Gastroesophageal sphincter (tissue), 4 donors: ENCODE results near the gene PTPRJ. TPM values are rescaled to one million over a fixed set of nuclear protein-coding genes. Genes with fewer than 3 reads are reported as not detected.

Experiments used
- ATAC-seq: fragments of 150-250 bp; one replicate; pipeline ENCODE4 v1.9.1; 2016; ENCODE audit warnings: mild to moderate bottlenecking, moderate library complexity
- H3K27ac ChIP-seq, 4 donors: fragments of 200-600 bp; sonication (generic) in 3 of 4; 1 replicate in 3 of 4; 2 replicates in 1 of 4; pipeline ENCODE4 v1.5.1; 2016 to 2019
- H3K27me3 ChIP-seq: fragments of 200-600 bp; sonication (generic); one replicate; pipeline ENCODE4 v1.5.1; 2019
- H3K36me3 ChIP-seq, 2 donors: fragments of 200-600 bp; sonication (generic); one replicate each; pipeline ENCODE4 v1.5.1; 2019; ENCODE audit warnings: control low read depth in 1 of 2
- H3K4me1 ChIP-seq, 3 donors: fragments of 200-600 bp; sonication (generic); 1 replicate in 2 of 3; 2 replicates in 1 of 3; pipeline ENCODE4 v1.5.1; 2016 to 2019; ENCODE audit warnings: control low read depth in 2 of 3
- H3K4me3 ChIP-seq, 2 donors: fragments of 200-600 bp; sonication (generic); one replicate each; pipeline ENCODE4 v1.5.1; 2019; ENCODE audit warnings: mild to moderate bottlenecking in 1 of 2, moderate library complexity in 1 of 2
- H3K9me3 ChIP-seq, 3 donors: fragments of 200-600 bp; sonication (generic); one replicate each; pipeline ENCODE4 v1.5.1; 2017 to 2019; ENCODE audit warnings: control low read depth in 2 of 3
- EP300 ChIP-seq: sonication (generic); formaldehyde crosslinking; IDR thresholded peaks from one replicate; pipeline ENCODE4 v1.6.1; 2017; ENCODE audit warnings: antibody characterized with exemption, mild to moderate bottlenecking
- POLR2A ChIP-seq, 2 donors: fragments of 450-650 bp; IDR thresholded peaks; one replicate each; pipeline ENCODE4 v1.6.1; 2017; ENCODE audit warnings: antibody characterized with exemption in 2 of 2, mild to moderate bottlenecking in 2 of 2, moderate library complexity in 1 of 2
- POLR2AphosphoS5 ChIP-seq: sonication (generic); formaldehyde crosslinking; IDR thresholded peaks from one replicate; pipeline ENCODE4 v1.6.1; 2017; ENCODE audit warnings: antibody characterized with exemption
- WGBS, 2 donors: methylation state at CpG; one replicate each; pipeline ENCODE4 v1.1.5; 2018; ENCODE audit warnings: low coverage in 1 of 2; 5-methylcytosine and 5-hydroxymethylcytosine counted together
- total RNA-seq, 4 donors: library from RNA; depleted of rRNA; stranded (reverse); fragments of >200 nt; gene quantifications; one replicate each; pipeline ENCODE4 v1.1.0, GENCODE V29; 2016
- TF ChIP-seq, protein P1 (sequence below), 4 experiments: fragments of 200-600 bp in 2 of 4; fragments of 450-650 bp in 2 of 4; sonication (generic) in 1 of 4; IDR thresholded peaks; one replicate each; pipeline ENCODE4 v1.5.1; 2017 to 2019; ENCODE audit warnings: antibody characterized with exemption in 4 of 4, mild to moderate bottlenecking in 2 of 4, moderate library complexity in 2 of 4

PTPRJ gene
- total RNA-seq, 4 donors from 2014 or later, result 5.4 to 13.5 (median 10.5) TPM

DNA sequence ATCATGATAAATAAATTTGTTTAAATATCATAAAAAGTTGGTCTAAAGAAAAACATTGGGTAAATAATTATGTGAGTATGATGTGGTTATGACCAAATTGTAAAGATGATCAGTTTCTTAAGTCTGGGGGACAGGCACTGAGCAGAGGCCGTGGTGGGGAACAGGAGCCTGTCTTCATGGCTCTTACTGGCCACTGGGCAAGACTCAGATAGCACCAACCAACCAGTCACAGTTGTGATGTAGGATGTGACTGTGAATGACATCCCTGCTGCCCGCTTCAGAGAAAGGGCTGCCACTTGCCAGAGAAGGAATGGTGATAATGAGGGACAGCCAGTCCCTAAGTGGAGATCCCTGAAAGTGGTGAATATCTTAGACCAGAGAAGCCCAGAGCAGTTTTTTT is 7.0 kb downstream of the PTPRJ start:
- Histone ChIP-seq H3K4me3 (no peak overlapping the region), H3K36me3 (no peaks in the 10 kb centered on the region), H3K9me3 (no peaks in the 10 kb centered on the region), H3K4me1 (peaks cover 0 to 13% (median 0%) of the 10 kb centered on the region in 3 donors), H3K27ac (peak overlapping the region in 3 of 4 donors; percentile 42 to 55 (median 44)), H3K27me3 (peaks cover 6% of the 10 kb centered on the region)
- no peak for TF ChIP-seq EP300
- TF ChIP-seq, protein P1, sequence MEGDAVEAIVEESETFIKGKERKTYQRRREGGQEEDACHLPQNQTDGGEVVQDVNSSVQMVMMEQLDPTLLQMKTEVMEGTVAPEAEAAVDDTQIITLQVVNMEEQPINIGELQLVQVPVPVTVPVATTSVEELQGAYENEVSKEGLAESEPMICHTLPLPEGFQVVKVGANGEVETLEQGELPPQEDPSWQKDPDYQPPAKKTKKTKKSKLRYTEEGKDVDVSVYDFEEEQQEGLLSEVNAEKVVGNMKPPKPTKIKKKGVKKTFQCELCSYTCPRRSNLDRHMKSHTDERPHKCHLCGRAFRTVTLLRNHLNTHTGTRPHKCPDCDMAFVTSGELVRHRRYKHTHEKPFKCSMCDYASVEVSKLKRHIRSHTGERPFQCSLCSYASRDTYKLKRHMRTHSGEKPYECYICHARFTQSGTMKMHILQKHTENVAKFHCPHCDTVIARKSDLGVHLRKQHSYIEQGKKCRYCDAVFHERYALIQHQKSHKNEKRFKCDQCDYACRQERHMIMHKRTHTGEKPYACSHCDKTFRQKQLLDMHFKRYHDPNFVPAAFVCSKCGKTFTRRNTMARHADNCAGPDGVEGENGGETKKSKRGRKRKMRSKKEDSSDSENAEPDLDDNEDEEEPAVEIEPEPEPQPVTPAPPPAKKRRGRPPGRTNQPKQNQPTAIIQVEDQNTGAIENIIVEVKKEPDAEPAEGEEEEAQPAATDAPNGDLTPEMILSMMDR (IDR thresholded peaks at IDR 0.05), result no peak
- TF ChIP-seq POLR2A (IDR thresholded peaks at IDR 0.05), result no peak
- no peak for TF ChIP-seq POLR2AphosphoS5
- 83 to 86% methylated on average over 2 of the region's 2 CpGs for WGBS, 2 donors
- ATAC-seq, result no peak

DNA sequence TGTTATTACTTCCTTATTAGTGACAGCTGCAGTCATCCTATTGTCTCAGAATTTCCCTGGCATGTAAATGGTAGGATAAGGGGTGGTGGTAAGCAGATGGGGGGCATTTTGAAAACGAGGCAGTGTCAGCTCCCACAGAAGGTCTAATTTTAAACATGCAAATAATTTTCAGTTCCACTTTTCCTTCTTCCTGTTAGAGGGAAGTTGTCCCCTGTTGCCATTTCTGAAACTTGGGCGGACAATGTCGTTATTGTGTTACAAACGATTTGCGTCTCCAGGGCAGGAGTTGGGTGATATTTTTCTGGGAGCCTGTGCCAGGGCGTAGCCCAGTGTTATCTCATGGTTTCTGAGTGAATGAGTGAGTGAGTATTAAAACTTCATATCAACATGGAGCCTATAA is 7.4 kb downstream of the PTPRJ start:
- H3K4me3 ChIP-seq, result no peak overlapping the region
- ATAC-seq, result no peak
- peaks cover 6% of the 10 kb centered on the region for H3K27me3 ChIP-seq
- no peaks in the 10 kb centered on the region for H3K36me3 ChIP-seq
- 73 to 74% methylated on average over 6 of the region's 6 CpGs for WGBS, 2 donors
- peak overlapping the region in 3 of 4 donors; percentile 42 to 55 (median 44) for H3K27ac ChIP-seq
- peaks cover 0 to 13% (median 0%) of the 10 kb centered on the region in 3 donors for H3K4me1 ChIP-seq
- TF ChIP-seq POLR2A (IDR thresholded peaks at IDR 0.05) (no peak), POLR2AphosphoS5 (no peak), EP300 (no peak)
- TF ChIP-seq, protein P1 (IDR thresholded peaks at IDR 0.05), result no peak
- H3K9me3 ChIP-seq, result no peaks in the 10 kb centered on the region

DNA sequence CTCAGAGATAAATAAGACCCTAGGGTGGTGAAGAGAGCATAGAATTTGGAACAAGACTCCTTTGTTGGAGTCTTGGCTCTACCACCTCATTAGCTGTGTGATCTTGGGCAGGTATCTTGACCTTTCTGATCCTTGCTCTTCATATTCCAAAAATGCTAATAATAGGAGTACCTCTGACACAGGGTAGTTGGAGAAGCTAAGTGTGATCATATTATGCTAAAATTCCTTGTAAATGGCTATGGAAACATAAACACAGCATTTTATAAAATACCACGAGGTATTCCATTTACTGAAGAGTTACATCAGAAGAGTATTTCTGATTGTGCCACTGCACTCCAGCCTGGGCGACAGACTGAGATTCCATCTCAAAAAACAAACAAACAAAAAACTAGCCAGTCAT is 9.4 kb downstream of the PTPRJ start:
- Histone ChIP-seq H3K36me3 (no peaks in the 10 kb centered on the region), H3K4me3 (no peak overlapping the region), H3K9me3 (no peaks in the 10 kb centered on the region), H3K27me3 (peaks cover 6% of the 10 kb centered on the region), H3K4me1 (peaks cover 0 to 13% (median 0%) of the 10 kb centered on the region in 3 donors), H3K27ac (no peak overlapping the region)
- no peak for TF ChIP-seq EP300
- TF ChIP-seq POLR2AphosphoS5, result no peak
- TF ChIP-seq, protein P1 (IDR thresholded peaks at IDR 0.05), result no peak
- TF ChIP-seq POLR2A (IDR thresholded peaks at IDR 0.05), result no peak
- 80 to 83% methylated on average over 2 of the region's 2 CpGs for WGBS, 2 donors
- no peak for ATAC-seq

DNA sequence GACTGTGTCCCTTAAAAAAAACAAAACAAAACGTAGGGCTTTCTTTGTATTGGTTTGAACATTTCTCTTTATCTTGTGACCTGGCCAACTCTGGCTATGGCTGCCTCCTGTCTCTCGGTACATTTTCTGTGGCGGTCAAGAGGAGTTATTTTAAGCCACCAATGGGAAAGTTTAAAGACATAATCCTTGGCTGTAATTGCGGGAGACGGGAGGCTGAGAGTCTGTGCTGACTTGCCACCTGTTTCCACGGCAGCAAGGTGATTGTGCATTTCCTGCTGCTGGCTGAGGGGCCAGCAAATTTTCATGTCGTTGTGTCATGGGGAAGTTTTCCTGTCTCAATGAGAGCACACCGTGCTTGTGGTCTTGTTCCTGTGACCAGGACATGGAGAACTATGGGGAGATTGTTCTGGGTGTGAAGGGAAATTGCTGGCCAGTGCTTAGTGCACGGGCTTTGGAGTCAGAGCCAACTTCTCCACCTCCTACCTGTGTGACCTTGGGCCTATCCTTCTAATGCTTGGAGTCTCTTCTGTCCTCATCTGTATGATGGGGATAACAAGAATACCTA is 11.0 kb downstream of the PTPRJ start:
- no peak for ATAC-seq
- TF ChIP-seq, protein P1 (IDR thresholded peaks at IDR 0.05), result no peak
- no peak for TF ChIP-seq POLR2AphosphoS5
- TF ChIP-seq EP300, result no peak
- no peak for TF ChIP-seq POLR2A (IDR thresholded peaks at IDR 0.05)
- Histone ChIP-seq H3K27me3 (no peaks in the 10 kb centered on the region), H3K4me3 (no peak overlapping the region), H3K9me3 (no peaks in the 10 kb centered on the region), H3K27ac (no peak overlapping the region), H3K4me1 (peaks cover 0 to 13% (median 0%) of the 10 kb centered on the region in 3 donors), H3K36me3 (no peaks in the 10 kb centered on the region)
- 36 to 80% methylated on average over 1 to 9 of the region's 9 CpGs for WGBS, 2 donors

DNA sequence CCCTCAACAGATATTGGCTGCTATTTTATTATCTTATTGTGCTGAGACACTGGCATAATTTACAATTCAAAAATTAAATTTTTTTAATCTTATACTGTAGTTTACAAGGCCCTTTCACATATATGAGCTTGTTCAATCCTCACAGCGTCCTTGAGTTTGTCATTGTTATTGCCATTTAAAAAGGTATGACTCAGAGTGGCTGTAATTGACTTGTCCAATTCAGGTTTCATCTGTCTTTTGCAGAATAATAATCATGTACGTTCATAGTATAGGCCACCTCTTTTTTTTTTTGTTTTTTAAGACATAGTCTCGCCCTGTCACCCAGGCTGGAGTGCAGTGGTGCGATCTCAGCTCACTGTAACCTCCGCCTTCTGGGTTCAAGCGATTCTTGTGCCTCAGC is 11.5 kb downstream of the PTPRJ start:
- ATAC-seq, result no peak
- Histone ChIP-seq H3K36me3 (no peaks in the 10 kb centered on the region), H3K4me1 (peaks cover 0 to 13% (median 0%) of the 10 kb centered on the region in 3 donors), H3K27ac (no peak overlapping the region), H3K9me3 (no peaks in the 10 kb centered on the region), H3K4me3 (no peak overlapping the region), H3K27me3 (no peaks in the 10 kb centered on the region)
- TF ChIP-seq EP300 (no peak), POLR2AphosphoS5 (no peak), POLR2A (IDR thresholded peaks at IDR 0.05) (no peak)
- TF ChIP-seq, protein P1 (IDR thresholded peaks at IDR 0.05), result no peak
- WGBS, 2 donors, result 68 to 100% methylated on average over 3 to 4 of the region's 6 CpGs
